Spleen (tissue), 11 donors: Measurements from ENCODE around the gene BICRA. TPM values are rescaled to one million over a fixed set of nuclear protein-coding genes. Genes with fewer than 3 reads are reported as not detected.
A peak's percentile ranks its signal among the peaks of the same experiment; 100 is the strongest.

Experiments used
- DNase-seq: peaks from one replicate; pipeline ENCODE4 v3.0.0-alpha.2; 2020
- H3K27ac ChIP-seq, 8 donors: fragments of 200-600 bp; sonication (generic) in 7 of 8; 1 replicate in 4 of 8; 2 replicates in 4 of 8; pipeline versions ENCODE4 v1.5.0 to v1.8.0; 2016 to 2021; ENCODE audit warnings: inconsistent platforms in 4 of 8, mild to moderate bottlenecking in 4 of 8, moderate library complexity in 1 of 8
- H3K27me3 ChIP-seq, 7 donors: fragments of 200-600 bp; sonication (generic) in 6 of 7; replicated peaks in 1 of 7; 1 replicate in 4 of 7; 2 replicates in 3 of 7; pipeline versions ENCODE4 v1.5.0 to v1.8.0; 2016 to 2021; ENCODE audit warnings: inconsistent platforms in 3 of 7, mild to moderate bottlenecking in 1 of 7
- H3K36me3 ChIP-seq, 6 donors: fragments of 200-600 bp; sonication (generic) in 5 of 6; 1 replicate in 4 of 6; 2 replicates in 2 of 6; pipeline versions ENCODE4 v1.5.0 to v1.8.0; 2016 to 2021; ENCODE audit warnings: inconsistent platforms in 2 of 6
- H3K4me1 ChIP-seq, 6 donors: fragments of 200-600 bp; sonication (generic) in 5 of 6; 1 replicate in 3 of 6; 2 replicates in 3 of 6; pipeline versions ENCODE4 v1.5.0 to v1.8.0; 2016 to 2021; ENCODE audit warnings: inconsistent platforms in 3 of 6
- H3K4me3 ChIP-seq, 8 donors: fragments of 200-600 bp; sonication (generic) in 7 of 8; 1 replicate in 4 of 8; 2 replicates in 4 of 8; pipeline versions ENCODE4 v1.5.0 to v1.8.0; 2016 to 2021; ENCODE audit warnings: inconsistent platforms in 4 of 8, mild to moderate bottlenecking in 4 of 8, moderate library complexity in 2 of 8
- H3K9me3 ChIP-seq, 8 donors: fragments of 200-600 bp; sonication (generic) in 7 of 8; 1 replicate in 4 of 8; 2 replicates in 4 of 8; pipeline versions ENCODE4 v1.5.0 to v1.8.0; 2016 to 2021; ENCODE audit warnings: inconsistent platforms in 4 of 8
- POLR2A ChIP-seq, 3 donors: fragments of 450-650 bp; IDR thresholded peaks; one replicate each; pipeline ENCODE4 v1.5.1; 2017; ENCODE audit warnings: antibody characterized with exemption in 3 of 3, mild to moderate bottlenecking in 1 of 3
- POLR2AphosphoS5 ChIP-seq, 3 donors: sonication (generic); formaldehyde crosslinking; IDR thresholded peaks; one replicate each; pipeline ENCODE4 v1.5.1; 2017; ENCODE audit warnings: antibody characterized with exemption in 3 of 3
- WGBS, 5 donors: extraction: QIAGEN DNeasy Blood & Tissue Kit in 3 of 5; methylation state at CpG; one replicate each; pipeline versions ENCODE4 v1.1.5 to v1.1.7; 2013 to 2018; 5-methylcytosine and 5-hydroxymethylcytosine counted together
- intact Hi-C: fragments of 100-400 bp; cut with DNase I; formaldehyde crosslinking; loops from one replicate; pipeline ENCODE4 v1.15.0; 2023; ENCODE audit warnings: low total_unique reads
- polyA plus RNA-seq, 3 donors: library from polyadenylated mRNA; stranded (reverse); fragments of 200-250 nt; gene quantifications; one replicate each; pipeline ENCODE4 v1.2.1, GENCODE V29; 2013
- total RNA-seq, 7 donors: library from RNA; depleted of rRNA in 3 of 7; stranded (reverse); fragments of >200 nt in 3 of 7; fragmentation: NEBNext Ultra II Directional in 4 of 7; extraction: Animal tissue kit (Norgen Biotek cat#: 25700) in 4 of 7; gene quantifications; one replicate each; pipeline versions ENCODE4 v1.1.0 to v1.2.1, GENCODE V29; 2016 to 2021
- TF ChIP-seq, protein P1 (sequence below), 11 experiments: fragments of 200-600 bp in 7 of 11; fragments of 450-650 bp in 4 of 11; sonication (generic) in 4 of 11; IDR thresholded peaks in 8 of 11; conservative IDR thresholded peaks in 3 of 11; 1 replicate in 7 of 11; 2 replicates in 4 of 11; pipeline versions ENCODE4 v1.4.0 to v1.8.0; 2016 to 2021; ENCODE audit warnings: antibody characterized with exemption in 11 of 11, inconsistent platforms in 4 of 11, mild to moderate bottlenecking in 1 of 11
- donor health status: healthy with polysubstance abuse.
- donor health status: DM: no; HTN: no; CAD: no; lungs with moderate emphysema.
- donor health status: DM: no; HTN: no; CAD: no.
- donor health status: Bipolar disorder and iron deficiency.
- donor health status: healthy.
- donor health status: DM: no; HTN: no; CAD: no.
- donor health status: DM: yes; HTN: yes; CAD: no.

BICRA gene
- total and polyA plus RNA-seq, 10 donors = 2.2 to 21.8 (median 18.2) TPM

- H3K27ac ChIP-seq = no peak overlapping the region
- no peaks in the 10 kb centered on the region for H3K27me3 ChIP-seq
- intact Hi-C loops = no loop called here
- TF ChIP-seq POLR2A (IDR thresholded peaks at IDR 0.05) (no peak), POLR2AphosphoS5 (IDR thresholded peaks at IDR 0.05) (no peak)
- TF ChIP-seq, protein P1, sequence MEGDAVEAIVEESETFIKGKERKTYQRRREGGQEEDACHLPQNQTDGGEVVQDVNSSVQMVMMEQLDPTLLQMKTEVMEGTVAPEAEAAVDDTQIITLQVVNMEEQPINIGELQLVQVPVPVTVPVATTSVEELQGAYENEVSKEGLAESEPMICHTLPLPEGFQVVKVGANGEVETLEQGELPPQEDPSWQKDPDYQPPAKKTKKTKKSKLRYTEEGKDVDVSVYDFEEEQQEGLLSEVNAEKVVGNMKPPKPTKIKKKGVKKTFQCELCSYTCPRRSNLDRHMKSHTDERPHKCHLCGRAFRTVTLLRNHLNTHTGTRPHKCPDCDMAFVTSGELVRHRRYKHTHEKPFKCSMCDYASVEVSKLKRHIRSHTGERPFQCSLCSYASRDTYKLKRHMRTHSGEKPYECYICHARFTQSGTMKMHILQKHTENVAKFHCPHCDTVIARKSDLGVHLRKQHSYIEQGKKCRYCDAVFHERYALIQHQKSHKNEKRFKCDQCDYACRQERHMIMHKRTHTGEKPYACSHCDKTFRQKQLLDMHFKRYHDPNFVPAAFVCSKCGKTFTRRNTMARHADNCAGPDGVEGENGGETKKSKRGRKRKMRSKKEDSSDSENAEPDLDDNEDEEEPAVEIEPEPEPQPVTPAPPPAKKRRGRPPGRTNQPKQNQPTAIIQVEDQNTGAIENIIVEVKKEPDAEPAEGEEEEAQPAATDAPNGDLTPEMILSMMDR (IDR thresholded peaks at IDR 0.05 in 8 of 11, conservative IDR thresholded peaks at IDR 0.05 in 3 of 11) = no peak
- peaks cover 0 to 15% (median 10%) of the 10 kb centered on the region in 6 donors for H3K4me1 ChIP-seq
- H3K4me3 ChIP-seq = no peak overlapping the region
- peaks cover 0 to 57% (median 0%) of the 10 kb centered on the region in 6 donors for H3K36me3 ChIP-seq
- DNase-seq = no peak
- no peaks in the 10 kb centered on the region for H3K9me3 ChIP-seq
- WGBS, 5 donors = 86 to 95% (median 88%) methylated on average over 3 of the region's 3 CpGs
These were observed 48.8 kb downstream of the BICRA start for GRCh38 chr19:47657719-47658118.

DNA sequence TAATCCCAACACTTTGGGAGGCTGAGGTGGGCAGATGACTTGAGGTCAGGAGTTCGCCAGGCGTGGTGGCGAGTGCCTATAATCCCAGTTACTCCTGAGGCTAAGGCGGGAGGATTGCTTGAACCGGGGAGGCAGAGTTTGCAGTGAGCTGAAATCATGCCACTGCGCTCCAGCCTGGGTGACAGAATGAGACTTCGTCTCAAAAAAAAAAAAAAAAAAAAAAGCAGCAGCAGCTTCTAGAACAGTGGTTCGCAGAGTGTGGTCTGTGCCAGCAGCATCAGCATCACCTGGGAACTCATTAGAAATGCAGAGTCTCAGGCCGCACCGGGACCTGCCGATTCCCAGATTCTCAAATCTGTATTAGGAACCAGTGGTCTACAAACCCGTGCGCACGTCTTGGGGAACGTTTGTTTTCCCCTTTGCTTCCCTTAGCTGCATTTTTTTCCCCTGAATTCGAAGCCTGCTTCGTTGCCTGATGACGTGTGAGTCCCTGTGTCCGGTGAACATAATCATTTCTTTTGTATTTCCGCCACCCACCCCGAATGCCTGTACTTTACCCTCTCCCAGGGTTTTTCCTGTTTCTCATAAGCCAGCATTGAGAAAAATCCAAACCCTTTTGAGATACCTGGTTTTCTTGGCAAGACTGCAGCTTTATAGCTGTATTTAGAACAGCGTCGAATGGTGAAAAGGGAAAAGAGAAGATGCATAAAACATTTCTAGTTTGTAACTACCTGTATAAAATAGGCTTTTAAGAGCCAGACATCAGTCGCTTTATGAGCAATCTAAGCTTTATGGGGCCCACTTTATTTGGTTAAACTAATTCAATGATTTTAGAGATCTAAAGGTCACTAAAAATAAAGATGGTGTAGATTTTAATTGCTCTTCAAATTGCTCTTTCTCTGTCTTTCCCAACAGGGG lies 49.8 kb downstream of the BICRA start:
- peaks cover 0 to 54% (median 0%) of the 10 kb centered on the region in 6 donors for H3K36me3 ChIP-seq
- 93 to 95% (median 94%) methylated on average over 24 of the region's 24 CpGs for WGBS, 5 donors
- H3K27ac ChIP-seq = no peak overlapping the region
- H3K27me3 ChIP-seq = no peaks in the 10 kb centered on the region
- TF ChIP-seq, protein P1 (IDR thresholded peaks at IDR 0.05 in 8 of 11, conservative IDR thresholded peaks at IDR 0.05 in 3 of 11) = no peak
- no peak for TF ChIP-seq POLR2A (IDR thresholded peaks at IDR 0.05)
- no peak for TF ChIP-seq POLR2AphosphoS5 (IDR thresholded peaks at IDR 0.05)
- no peaks in the 10 kb centered on the region for H3K9me3 ChIP-seq
- H3K4me1 ChIP-seq = peaks cover 0 to 25% (median 15%) of the 10 kb centered on the region in 6 donors
- intact Hi-C loops = no loop called here
- no peak for DNase-seq
- no peak overlapping the region for H3K4me3 ChIP-seq

DNA sequence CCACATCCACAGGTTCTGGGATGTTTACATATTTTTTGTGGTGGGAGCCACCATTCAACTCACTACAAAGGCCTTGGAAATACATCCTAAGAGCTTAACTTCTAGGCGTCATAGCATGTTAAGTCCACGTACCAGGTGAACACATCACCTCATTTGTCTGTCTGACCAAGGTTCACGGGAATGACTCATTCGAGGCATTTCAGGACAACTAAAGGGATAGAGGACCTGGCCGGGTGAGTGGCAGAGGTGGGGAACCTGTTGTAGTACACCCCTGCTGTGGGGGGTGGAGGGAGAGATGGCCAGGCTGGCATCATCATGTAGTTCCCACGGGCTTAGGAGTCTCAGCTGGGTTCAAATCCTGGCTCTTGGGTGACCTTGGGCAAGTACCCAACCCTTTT lies 51.5 kb downstream of the BICRA start:
- Histone ChIP-seq H3K27ac (no peak overlapping the region), H3K36me3 (peaks cover 0 to 46% (median 0%) of the 10 kb centered on the region in 6 donors), H3K4me3 (no peak overlapping the region), H3K27me3 (no peaks in the 10 kb centered on the region), H3K4me1 (peaks cover 0 to 43% (median 26%) of the 10 kb centered on the region in 6 donors), H3K9me3 (no peaks in the 10 kb centered on the region)
- TF ChIP-seq POLR2AphosphoS5 (IDR thresholded peaks at IDR 0.05) (no peak), POLR2A (IDR thresholded peaks at IDR 0.05) (no peak)
- TF ChIP-seq, protein P1 (IDR thresholded peaks at IDR 0.05 in 8 of 11, conservative IDR thresholded peaks at IDR 0.05 in 3 of 11) = no peak
- 90 to 98% (median 92%) methylated on average over 6 of the region's 6 CpGs for WGBS, 5 donors
- intact Hi-C loops = no loop called here
- no peak for DNase-seq

- Histone ChIP-seq H3K27ac (peak overlapping the region in 1 of 8 donors; percentile 85), H3K36me3 (peaks cover 0 to 46% (median 0%) of the 10 kb centered on the region in 6 donors), H3K4me1 (peaks cover 0 to 50% (median 30%) of the 10 kb centered on the region in 6 donors), H3K27me3 (no peaks in the 10 kb centered on the region), H3K9me3 (no peaks in the 10 kb centered on the region), H3K4me3 (no peak overlapping the region)
- TF ChIP-seq, protein P1 (IDR thresholded peaks at IDR 0.05 in 8 of 11, conservative IDR thresholded peaks at IDR 0.05 in 3 of 11) = no peak
- TF ChIP-seq POLR2A (IDR thresholded peaks at IDR 0.05) = no peak
- no peak for TF ChIP-seq POLR2AphosphoS5 (IDR thresholded peaks at IDR 0.05)
- DNase-seq = no peak
- intact Hi-C loops = no loop called here
- WGBS, 5 donors = 92 to 95% (median 93%) methylated on average over 15 to 16 of the region's 16 CpGs
These were observed 52.2 kb downstream of the BICRA start for GRCh38 chr19:47661161-47661560.
